Measurements from ENCODE around the gene AAK1.
A peak's percentile ranks its signal among the peaks of the same experiment; 100 is the strongest.
"Not testable (repeated sequence)": the region's sequence is repeated elsewhere in the genome, so short reads cannot be mapped to it uniquely, and the experiment has no call there.

The AAK1 gene

GRCh38 chr2:69594341-69594740, 49.2 kb downstream of the AAK1 start:
- DNase-seq: peak; percentile 46

- no peak for DNase-seq
Measured at GRCh38 chr2:69592511-69592910, 51.0 kb downstream of the AAK1 start.

- peak; percentile 16 for DNase-seq
Measured at GRCh38 chr2:69589973-69590652, 53.4 kb downstream of the AAK1 start.

- DNase-seq: no peak
Measured at GRCh38 chr2:69588945-69589344, 54.6 kb downstream of the AAK1 start.

GRCh38 chr2:69588403-69588802, 55.1 kb downstream of the AAK1 start:
- no peak for DNase-seq

- DNase-seq: no peak
Measured at GRCh38 chr2:69585855-69586555, 57.5 kb downstream of the AAK1 start.

- no peak for DNase-seq
Measured at GRCh38 chr2:69584127-69584889, 59.2 kb downstream of the AAK1 start.

- no peak for DNase-seq
Measured at GRCh38 chr2:69583321-69583833, 60.2 kb downstream of the AAK1 start.

- peak; percentile 30 for DNase-seq
Measured at GRCh38 chr2:69582582-69583176, 60.9 kb downstream of the AAK1 start.

GRCh38 chr2:69581774-69582581, 61.6 kb downstream of the AAK1 start:
- DNase-seq: peak; percentile 58

GRCh38 chr2:69580486-69580885, 63.1 kb downstream of the AAK1 start:
- DNase-seq: no peak

- DNase-seq: no peak
Measured at GRCh38 chr2:69579536-69579935, 64.0 kb downstream of the AAK1 start.

GRCh38 chr2:69578198-69578540, 65.4 kb downstream of the AAK1 start:
- DNase-seq: no peak

GRCh38 chr2:69577467-69578197, 65.9 kb downstream of the AAK1 start:
- DNase-seq: no peak

GRCh38 chr2:69576880-69577279, 66.7 kb downstream of the AAK1 start:
- peak; percentile 19 for DNase-seq

GRCh38 chr2:69575926-69576325, 67.6 kb downstream of the AAK1 start:
- no peak for DNase-seq

GRCh38 chr2:69575371-69575770, 68.2 kb downstream of the AAK1 start:
- not testable (repeated sequence) for DNase-seq

- peak; percentile 24 for DNase-seq
Measured at GRCh38 chr2:69572641-69573040, 70.9 kb downstream of the AAK1 start.

- no peak for DNase-seq
Measured at GRCh38 chr2:69571189-69571588, 72.3 kb downstream of the AAK1 start.

GRCh38 chr2:69570474-69570873, 73.1 kb downstream of the AAK1 start:
- DNase-seq: no peak

- DNase-seq: no peak
Measured at GRCh38 chr2:69567909-69568300, 75.6 kb downstream of the AAK1 start.
